Activated CD4-positive, alpha-beta T cell treated with anti-CD3 and anti-CD28 coated beads, Interleukin-2, Interleukin-4, amounts not matched to agents 100 ng/mL and 50 ng/mL, durations not matched to agents 16 hours and 8 hours (primary cell): ENCODE results near the gene SAXO1.
"Not testable (repeated sequence)": the region's sequence is repeated elsewhere in the genome, so short reads cannot be mapped to it uniquely, and the experiment has no call there.

ENCODE experiments used
- DNase-seq: peaks from one replicate; pipeline ENCODE4 v3.0.0-alpha.2; 2020; ENCODE audit warnings: low spot score

Gene SAXO1

GRCh38 chr9:18970393-18970792, 62.6 kb downstream of the SAXO1 start:
- no peak for DNase-seq

- no peak for DNase-seq
Measured at GRCh38 chr9:18969128-18969527, 63.9 kb downstream of the SAXO1 start.

DNA sequence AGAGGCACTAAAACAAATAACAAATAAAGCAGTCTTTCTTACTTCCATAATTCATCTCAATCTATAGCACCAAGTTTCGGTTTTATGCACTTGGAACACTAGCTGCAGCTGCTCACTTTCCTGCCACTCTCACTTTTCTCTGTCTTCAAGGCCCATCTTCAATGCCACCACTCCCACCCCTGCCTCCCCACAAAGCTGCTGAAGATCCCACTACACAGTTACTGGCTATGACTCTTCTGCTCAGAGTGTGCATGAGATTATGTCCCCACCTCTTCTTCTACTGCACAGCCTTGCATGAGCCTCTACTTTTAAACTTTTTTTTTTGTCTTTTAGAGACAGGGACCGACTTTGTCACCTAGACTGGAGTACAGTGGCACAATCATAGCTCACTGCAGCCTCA, 77.4 kb downstream of the SAXO1 start:
- DNase-seq, result no peak

DNA sequence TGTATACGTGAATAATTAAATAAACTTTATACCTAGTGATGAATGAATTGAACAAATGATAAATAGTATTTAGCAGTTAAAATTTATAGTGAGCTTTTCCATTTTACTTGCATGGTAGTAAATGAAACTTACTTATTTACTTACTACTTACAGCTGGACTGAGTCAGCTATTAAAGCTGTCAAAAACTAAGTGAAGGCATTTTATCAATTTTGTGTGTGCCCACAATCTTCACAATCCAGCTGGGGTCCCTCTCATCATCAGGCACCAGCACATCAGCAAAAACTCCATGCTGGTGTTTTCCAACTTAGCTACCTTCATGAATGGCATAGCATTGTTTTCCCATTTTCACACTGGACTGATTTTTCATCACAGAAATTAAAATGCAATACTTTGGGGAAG, 81.1 kb downstream of the SAXO1 start:
- no peak for DNase-seq

DNA sequence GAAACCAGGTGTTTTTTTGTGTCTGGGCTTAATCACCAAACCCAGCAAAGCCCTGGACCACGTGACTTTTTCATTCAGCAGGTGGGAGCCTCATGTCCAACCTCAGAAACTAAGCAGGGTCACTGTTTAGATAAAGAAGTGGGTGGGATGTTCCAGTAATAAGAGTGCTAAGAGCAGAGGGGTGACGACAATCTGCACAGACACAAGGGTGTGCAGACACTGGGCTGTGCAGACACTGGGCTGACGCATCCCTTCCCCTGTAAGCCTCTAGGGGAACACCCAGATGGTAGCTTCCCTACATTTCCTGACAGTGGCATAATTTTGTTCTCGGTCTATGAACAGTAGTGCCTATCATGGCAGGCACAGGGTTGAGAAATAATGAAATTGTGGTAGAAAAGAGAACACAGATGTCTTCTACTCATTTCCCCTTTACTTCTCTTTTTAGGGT, 85.1 kb downstream of the SAXO1 start:
- no peak for DNase-seq

GRCh38 chr9:18942801-18943200, 90.2 kb downstream of the SAXO1 start:
- DNase-seq, result no peak

GRCh38 chr9:18941060-18941740, 91.8 kb downstream of the SAXO1 start:
- no peak for DNase-seq

- no peak for DNase-seq
Measured at GRCh38 chr9:18939943-18940342, 93.1 kb downstream of the SAXO1 start.

- no peak for DNase-seq
Measured at GRCh38 chr9:18936094-18936871, 96.7 kb downstream of the SAXO1 start.

DNA sequence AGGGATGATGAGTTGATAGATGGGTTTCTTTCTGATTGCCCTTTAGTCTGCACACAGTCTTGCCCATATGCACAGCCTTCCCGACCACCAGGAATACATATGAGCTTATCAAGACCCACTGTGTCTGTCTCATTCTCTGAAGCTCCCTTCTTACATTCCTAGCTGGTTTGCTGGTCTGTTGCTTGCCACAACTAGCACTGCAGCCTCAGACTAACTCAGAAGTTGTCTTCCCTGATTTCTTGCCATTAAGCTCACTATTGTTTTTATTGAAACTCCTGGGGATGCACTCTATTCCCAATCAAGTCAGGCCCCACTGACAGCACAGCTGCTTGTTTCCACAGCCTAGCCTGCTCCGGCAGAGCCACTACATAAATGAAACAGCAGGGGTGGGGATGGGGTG, 97.5 kb downstream of the SAXO1 start:
- no peak for DNase-seq

DNA sequence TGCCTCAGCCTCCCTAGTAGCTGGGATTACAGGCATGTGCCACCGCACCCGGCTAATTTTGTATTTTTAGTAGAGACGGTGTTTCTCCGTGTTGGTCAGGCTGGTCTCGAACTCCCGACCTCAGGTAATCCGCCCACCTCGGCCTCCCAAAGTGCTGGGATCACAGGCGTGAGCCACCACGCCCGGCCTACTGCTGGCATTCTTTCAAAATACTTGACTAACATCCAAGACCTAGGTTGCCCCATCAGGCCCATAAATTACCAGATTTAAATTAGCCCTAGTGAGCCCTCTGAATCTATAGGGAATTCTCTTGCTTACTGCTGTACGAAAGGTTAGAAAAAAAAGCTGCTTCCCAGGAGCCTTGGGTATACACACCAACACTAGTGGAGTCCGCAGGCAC, 102.4 kb downstream of the SAXO1 start:
- DNase-seq, result not testable (repeated sequence)

- no peak for DNase-seq
Measured at GRCh38 chr9:18928711-18929110, 104.3 kb downstream of the SAXO1 start.

- no peak for DNase-seq
Measured at GRCh38 chr9:18926513-18926912, 106.5 kb downstream of the SAXO1 start.

- no peak for DNase-seq
Measured at GRCh38 chr9:18925880-18926279, 107.1 kb downstream of the SAXO1 start.

DNA sequence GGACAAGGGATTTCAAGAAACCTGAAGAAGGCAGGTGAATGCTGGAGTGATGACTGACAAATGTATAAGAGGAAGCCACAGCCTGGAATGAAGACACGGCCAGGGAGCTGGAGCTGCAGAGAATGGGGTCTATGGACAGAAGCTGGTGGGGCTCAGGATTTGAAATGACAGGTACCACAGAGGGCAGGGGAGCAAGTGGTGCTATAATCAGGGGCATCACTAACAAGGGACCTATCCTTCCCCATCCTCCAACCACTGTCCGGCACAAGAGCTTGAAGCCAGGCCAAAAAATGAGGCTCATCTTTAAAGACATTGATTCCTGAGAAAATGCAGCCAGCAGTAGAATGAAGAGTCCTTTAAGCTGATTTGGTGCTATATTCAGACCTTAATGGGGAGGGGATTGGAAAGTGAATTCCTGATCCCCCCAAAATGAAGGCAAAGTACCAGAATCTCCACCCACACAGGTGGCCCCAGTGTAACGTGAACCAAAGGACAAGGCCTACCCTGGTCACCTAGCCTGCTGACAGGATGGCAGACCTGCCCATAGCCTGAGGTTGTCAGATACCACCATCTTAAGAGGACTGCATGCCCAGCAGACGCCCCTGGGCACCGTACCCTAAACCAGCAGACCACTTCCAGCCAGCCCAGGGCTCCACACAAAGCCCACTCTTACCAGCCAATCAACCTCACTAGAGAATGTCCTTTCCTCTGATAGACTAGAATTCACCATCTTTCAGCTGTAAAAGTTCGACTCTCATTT, 109.2 kb downstream of the SAXO1 start:
- DNase-seq, result no peak

DNA sequence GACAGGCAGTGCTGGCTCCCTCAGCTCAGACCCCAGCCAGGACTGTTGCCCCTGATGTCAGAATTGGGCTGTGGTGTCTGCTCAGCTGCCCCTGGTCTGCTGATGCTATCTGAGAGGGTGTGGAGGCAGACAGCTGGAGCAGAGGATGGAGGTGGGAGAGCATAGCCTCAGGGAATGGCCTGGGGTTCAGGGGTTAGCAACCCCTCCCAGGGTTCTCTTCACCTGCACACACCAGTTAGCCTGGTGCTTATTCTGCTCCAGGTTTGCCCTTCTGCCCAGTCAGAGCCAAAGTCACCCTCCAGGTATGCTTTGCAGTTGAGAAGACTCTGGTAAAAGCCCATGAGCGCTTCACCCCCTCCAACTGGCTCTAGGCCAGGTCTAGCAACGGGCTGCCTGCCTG, 109.8 kb downstream of the SAXO1 start:
- DNase-seq, result no peak

DNA sequence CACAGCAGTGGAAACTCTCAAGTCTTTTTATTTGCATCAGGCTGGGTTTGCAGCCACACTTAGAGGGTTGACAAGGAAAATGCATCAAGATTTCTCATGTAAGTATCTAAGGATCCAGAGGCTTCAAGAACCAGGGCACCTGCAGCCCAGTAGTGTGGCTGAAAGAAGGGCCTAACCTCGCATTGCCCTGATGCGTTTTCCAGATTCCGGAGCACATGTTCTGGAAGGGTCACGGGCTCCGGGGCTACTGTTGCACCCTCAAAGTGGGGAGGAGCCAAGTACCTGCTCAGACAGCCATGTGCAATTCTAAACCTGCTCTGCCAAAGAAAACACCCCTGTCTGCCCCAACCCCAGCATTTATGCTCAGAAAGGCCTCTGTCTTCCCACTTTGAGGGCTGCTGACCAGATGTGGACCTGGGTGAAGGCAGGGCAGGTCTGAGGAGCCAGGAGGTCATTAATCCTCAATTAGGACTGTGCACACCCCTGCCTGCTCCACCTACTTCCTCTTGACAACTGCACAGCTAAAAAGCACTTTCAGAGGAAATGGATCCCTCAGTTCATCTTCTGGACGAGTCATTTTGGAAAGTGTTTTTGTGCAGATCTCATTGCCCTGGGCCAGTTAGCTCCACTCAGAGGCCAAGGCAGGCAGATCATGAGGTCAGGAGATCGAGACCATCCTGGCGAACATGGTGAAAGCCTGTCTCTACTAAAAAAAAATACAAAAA, 110.7 kb downstream of the SAXO1 start:
- no peak for DNase-seq

DNA sequence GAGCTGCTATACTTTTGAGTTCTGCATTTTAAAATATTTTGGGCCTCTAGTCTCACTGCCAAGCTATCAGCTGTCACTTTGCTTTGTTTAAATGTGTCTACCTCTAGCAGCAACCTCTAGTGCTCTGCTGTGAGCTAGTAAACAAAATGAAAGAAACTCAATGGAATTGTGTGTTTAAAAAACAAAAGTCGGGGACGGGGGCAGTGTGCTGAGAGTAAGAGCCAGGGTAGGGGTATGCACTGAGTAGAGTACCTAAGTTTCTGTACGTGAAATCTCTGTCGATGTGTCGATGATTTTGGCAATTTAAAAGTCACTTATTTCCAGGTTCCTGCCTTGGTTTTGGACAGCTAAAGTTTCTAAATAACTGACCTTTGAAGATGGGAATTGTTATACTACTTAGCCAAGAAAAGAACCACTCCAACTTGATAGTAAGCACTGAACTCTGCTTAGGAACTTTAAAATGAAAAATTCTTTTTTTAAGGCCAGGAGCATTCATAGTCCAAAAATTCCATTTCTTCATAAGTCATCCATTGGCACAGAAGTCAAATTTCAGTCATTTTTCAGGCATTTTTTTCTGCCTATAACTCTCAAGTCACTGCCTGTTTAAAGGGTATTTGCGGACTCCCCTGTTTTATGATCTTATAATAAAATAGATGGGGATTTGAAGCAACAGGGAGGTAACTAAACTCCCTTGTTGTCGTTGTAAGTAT, 111.5 kb downstream of the SAXO1 start:
- no peak for DNase-seq

DNA sequence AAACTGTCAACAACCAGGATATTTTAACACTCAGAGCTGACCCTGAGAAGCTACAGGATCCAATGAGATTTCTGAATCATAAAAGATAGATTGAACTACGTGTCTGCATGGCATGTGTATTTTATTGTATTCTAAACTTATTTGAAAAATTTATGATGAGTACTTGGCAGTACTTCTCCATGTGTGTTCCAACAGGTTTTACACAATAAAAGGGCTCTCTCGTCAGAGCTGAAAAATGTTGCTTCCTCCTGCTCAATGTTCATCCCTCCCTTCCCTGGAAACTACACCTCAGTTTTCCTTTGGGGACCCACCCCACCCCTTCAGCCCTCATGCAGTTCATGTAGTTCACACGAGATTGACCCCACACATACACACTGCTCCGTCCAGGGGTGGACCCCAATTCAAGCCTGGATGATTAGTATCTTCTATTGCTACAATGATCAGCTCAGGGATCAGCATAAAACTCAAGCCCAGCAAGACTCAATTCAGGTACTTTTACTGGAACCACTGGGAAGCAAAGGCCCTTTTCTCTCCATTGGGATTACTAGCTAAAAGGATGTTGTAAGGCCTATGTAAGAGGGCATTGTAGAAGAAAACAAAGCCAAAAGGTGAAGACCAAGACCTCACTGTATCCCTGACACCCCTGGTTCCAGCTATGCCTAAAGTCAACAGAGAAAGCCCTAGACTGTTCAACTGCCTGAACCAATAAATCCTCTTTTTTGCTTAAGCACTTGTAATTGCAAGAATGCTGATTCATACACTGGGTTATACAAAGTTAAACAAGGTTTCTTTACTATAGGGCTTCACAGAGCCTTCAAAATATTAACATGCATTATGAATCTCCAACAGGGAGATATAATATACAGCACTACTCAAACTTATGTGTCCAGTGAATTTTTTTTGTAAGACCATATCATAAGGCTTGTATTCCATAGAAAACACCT, 112.6 kb downstream of the SAXO1 start:
- DNase-seq, result no peak

GRCh38 chr9:18911714-18912342, 121.2 kb downstream of the SAXO1 start:
- no peak for DNase-seq
